Suprapubic skin (tissue), 4 donors: ENCODE measurements around the gene RAPGEF5. TPM values are rescaled to one million over a fixed set of nuclear protein-coding genes. Genes with fewer than 3 reads are reported as not detected.

Experiments
- DNase-seq, 2 donors: peaks; one replicate each; pipeline ENCODE4 v3.0.0-alpha.2; 2019; ENCODE audit warnings: low spot score in 2 of 2
- H3K27ac ChIP-seq: fragments of 200-600 bp; sonication (generic); one replicate; pipeline ENCODE4 v1.5.1; 2019
- H3K27me3 ChIP-seq: fragments of 200-600 bp; sonication (generic); one replicate; pipeline ENCODE4 v1.5.1; 2019
- H3K36me3 ChIP-seq: fragments of 200-600 bp; sonication (generic); one replicate; pipeline ENCODE4 v1.5.1; 2019
- H3K4me1 ChIP-seq: fragments of 200-600 bp; sonication (generic); one replicate; pipeline ENCODE4 v1.5.1; 2019
- H3K4me3 ChIP-seq: fragments of 200-600 bp; sonication (generic); one replicate; pipeline ENCODE4 v1.5.1; 2019; ENCODE audit warnings: mild to moderate bottlenecking
- H3K9me3 ChIP-seq: fragments of 200-600 bp; sonication (generic); one replicate; pipeline ENCODE4 v1.5.1; 2019
- EP300 ChIP-seq: sonication (generic); formaldehyde crosslinking; IDR thresholded peaks from one replicate; pipeline ENCODE4 v1.6.1; 2017; ENCODE audit warnings: antibody characterized with exemption
- POLR2A ChIP-seq, 2 donors: fragments of 450-650 bp; IDR thresholded peaks; one replicate each; pipeline ENCODE4 v1.6.1; 2017; ENCODE audit warnings: antibody characterized with exemption in 2 of 2, mild to moderate bottlenecking in 2 of 2, moderate library complexity in 2 of 2
- POLR2AphosphoS5 ChIP-seq, 3 donors: sonication (generic); formaldehyde crosslinking; IDR thresholded peaks; one replicate each; pipeline ENCODE4 v1.6.1; 2017; ENCODE audit warnings: antibody characterized with exemption in 3 of 3
- WGBS: methylation state at CpG from one replicate; pipeline ENCODE4 v1.1.5; 2018; 5-methylcytosine and 5-hydroxymethylcytosine counted together
- total RNA-seq, 4 donors: library from RNA; depleted of rRNA; stranded (reverse); fragments of >200 nt; gene quantifications; one replicate each; pipeline ENCODE4 v1.1.0, GENCODE V29; 2016
- TF ChIP-seq, protein P1 (sequence below), 2 donors: fragments of 200-600 bp in 1 of 2; fragments of 450-650 bp in 1 of 2; sonication (generic) in 1 of 2; IDR thresholded peaks; one replicate each; pipeline ENCODE4 v1.5.1; 2016 to 2019; ENCODE audit warnings: antibody characterized with exemption in 2 of 2, mild to moderate bottlenecking in 1 of 2, moderate library complexity in 1 of 2

RAPGEF5 gene
- total RNA-seq, 4 donors from 2014 or later: 22.6 to 88.5 (median 26.9) TPM

DNA sequence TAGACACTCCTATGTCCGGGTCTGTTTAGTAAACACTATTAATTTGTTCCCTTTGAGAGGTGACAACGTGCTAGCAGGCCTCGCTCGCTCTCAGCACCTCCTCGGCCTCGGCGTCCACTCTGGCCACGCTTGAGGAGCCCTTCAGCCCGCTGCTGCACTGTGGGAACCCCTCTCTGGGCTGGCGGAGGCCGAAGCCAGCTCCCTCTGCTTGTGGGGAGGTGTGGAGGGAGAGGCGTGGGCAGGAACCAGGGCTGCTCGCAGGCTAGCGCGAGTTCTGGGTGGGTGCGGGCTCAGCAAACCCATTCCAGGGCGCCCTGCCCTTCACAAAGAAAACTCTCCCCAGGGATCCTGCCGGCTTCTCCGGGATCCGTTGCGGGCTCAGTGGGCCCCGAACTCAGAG lies 266.8 kb downstream of the RAPGEF5 start:
- 92% methylated on average over 17 of the region's 22 CpGs for WGBS
- H3K9me3 ChIP-seq: no peaks in the 10 kb centered on the region
- H3K27ac ChIP-seq: no peak overlapping the region
- H3K4me1 ChIP-seq: no peaks in the 10 kb centered on the region
- TF ChIP-seq, protein P1, sequence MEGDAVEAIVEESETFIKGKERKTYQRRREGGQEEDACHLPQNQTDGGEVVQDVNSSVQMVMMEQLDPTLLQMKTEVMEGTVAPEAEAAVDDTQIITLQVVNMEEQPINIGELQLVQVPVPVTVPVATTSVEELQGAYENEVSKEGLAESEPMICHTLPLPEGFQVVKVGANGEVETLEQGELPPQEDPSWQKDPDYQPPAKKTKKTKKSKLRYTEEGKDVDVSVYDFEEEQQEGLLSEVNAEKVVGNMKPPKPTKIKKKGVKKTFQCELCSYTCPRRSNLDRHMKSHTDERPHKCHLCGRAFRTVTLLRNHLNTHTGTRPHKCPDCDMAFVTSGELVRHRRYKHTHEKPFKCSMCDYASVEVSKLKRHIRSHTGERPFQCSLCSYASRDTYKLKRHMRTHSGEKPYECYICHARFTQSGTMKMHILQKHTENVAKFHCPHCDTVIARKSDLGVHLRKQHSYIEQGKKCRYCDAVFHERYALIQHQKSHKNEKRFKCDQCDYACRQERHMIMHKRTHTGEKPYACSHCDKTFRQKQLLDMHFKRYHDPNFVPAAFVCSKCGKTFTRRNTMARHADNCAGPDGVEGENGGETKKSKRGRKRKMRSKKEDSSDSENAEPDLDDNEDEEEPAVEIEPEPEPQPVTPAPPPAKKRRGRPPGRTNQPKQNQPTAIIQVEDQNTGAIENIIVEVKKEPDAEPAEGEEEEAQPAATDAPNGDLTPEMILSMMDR (IDR thresholded peaks at IDR 0.05): no peak
- TF ChIP-seq POLR2AphosphoS5 (IDR thresholded peaks at IDR 0.05) (no peak), POLR2A (IDR thresholded peaks at IDR 0.05) (no peak), EP300 (no peak)
- no peaks in the 10 kb centered on the region for H3K27me3 ChIP-seq
- no peak for DNase-seq
- no peaks in the 10 kb centered on the region for H3K36me3 ChIP-seq
- H3K4me3 ChIP-seq: no peak overlapping the region

DNA sequence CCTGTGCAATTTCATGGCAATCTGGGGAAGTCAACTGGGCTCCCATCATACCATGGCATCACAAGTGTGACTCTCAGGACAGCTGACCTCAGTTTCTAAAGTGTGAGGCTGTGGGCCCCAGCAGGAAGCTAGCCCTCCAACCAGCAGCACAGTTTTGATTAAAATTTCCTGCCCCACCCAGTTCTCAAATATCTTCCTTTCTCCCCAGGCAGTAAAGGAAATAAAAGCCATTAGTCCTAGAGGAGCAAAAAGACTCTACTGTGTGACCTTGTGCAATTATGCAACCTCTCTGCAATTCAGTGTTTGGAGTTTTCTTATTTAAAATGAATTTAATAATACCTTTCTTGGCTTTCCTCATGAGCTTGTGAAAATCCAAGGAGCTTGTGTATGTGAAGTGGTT lies 268.1 kb downstream of the RAPGEF5 start:
- no peak for DNase-seq
- Histone ChIP-seq H3K27me3 (no peaks in the 10 kb centered on the region), H3K4me3 (no peak overlapping the region), H3K4me1 (peaks cover 2% of the 10 kb centered on the region), H3K27ac (no peak overlapping the region), H3K9me3 (no peaks in the 10 kb centered on the region), H3K36me3 (no peaks in the 10 kb centered on the region)
- TF ChIP-seq POLR2A (IDR thresholded peaks at IDR 0.05) (no peak), EP300 (no peak), POLR2AphosphoS5 (IDR thresholded peaks at IDR 0.05) (no peak)
- TF ChIP-seq, protein P1 (IDR thresholded peaks at IDR 0.05): no peak

DNA sequence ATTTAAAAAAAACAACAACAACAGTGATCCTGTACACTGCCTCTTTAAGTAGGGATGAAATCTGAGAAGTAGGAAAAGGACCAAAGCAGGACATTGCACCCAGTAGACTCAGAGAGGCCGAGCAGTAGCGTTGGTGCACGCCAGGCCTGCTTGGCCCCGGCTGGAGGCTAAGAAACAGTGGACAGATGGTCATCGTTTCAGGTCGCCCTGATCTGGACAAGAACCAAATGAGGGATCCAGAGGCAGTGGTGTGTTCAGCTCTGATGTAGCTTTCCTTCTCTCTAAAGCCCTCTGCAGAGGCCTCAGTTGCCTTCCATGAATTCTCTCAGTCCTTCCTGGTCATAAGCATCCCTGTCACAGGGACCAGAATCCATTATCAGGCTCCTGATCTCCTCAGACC lies 269.1 kb downstream of the RAPGEF5 start:
- Histone ChIP-seq H3K9me3 (no peaks in the 10 kb centered on the region), H3K27ac (no peak overlapping the region), H3K27me3 (no peaks in the 10 kb centered on the region), H3K36me3 (no peaks in the 10 kb centered on the region), H3K4me3 (no peak overlapping the region), H3K4me1 (peaks cover 9% of the 10 kb centered on the region)
- WGBS: 74% methylated on average over 6 of the region's 6 CpGs
- TF ChIP-seq EP300: no peak
- TF ChIP-seq POLR2A (IDR thresholded peaks at IDR 0.05): no peak
- TF ChIP-seq, protein P1 (IDR thresholded peaks at IDR 0.05): no peak
- no peak for TF ChIP-seq POLR2AphosphoS5 (IDR thresholded peaks at IDR 0.05)
- no peak for DNase-seq

DNA sequence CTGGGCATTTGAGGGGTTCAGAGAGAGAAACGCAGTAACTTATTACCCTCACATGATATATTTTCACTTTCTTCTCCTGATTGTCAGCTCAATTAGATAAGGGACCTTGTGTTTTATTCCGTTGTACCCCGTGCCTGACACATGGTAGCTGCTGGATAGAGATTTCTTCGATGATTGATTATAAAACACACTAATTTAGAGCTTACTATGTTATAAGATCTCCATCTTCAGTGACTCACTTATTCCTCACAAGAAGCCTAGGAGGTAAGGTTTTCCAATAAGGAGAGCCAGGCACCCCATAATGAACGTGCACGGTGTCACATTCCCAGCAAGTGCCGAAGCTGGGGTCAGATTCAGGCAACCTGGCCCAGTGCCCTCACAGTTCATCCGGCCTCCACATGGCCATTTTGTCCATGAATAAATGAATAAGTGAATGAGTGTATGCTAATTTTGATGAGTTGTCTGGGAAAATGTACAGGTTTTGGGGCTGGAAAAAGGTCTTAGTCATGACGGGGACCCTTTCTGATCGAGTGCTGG lies 273.2 kb downstream of the RAPGEF5 start:
- no peak for TF ChIP-seq EP300
- TF ChIP-seq POLR2AphosphoS5 (IDR thresholded peaks at IDR 0.05): no peak
- TF ChIP-seq POLR2A (IDR thresholded peaks at IDR 0.05): no peak
- TF ChIP-seq, protein P1 (IDR thresholded peaks at IDR 0.05): no peak
- 25% methylated on average over 8 of the region's 10 CpGs for WGBS
- no peaks in the 10 kb centered on the region for H3K36me3 ChIP-seq
- no peaks in the 10 kb centered on the region for H3K9me3 ChIP-seq
- H3K27me3 ChIP-seq: peaks cover 8% of the 10 kb centered on the region
- peak overlapping the region; percentile 66 for H3K4me3 ChIP-seq
- no peak for DNase-seq
- H3K27ac ChIP-seq: peak overlapping the region; percentile 82
- H3K4me1 ChIP-seq: peaks cover 16% of the 10 kb centered on the region

DNA sequence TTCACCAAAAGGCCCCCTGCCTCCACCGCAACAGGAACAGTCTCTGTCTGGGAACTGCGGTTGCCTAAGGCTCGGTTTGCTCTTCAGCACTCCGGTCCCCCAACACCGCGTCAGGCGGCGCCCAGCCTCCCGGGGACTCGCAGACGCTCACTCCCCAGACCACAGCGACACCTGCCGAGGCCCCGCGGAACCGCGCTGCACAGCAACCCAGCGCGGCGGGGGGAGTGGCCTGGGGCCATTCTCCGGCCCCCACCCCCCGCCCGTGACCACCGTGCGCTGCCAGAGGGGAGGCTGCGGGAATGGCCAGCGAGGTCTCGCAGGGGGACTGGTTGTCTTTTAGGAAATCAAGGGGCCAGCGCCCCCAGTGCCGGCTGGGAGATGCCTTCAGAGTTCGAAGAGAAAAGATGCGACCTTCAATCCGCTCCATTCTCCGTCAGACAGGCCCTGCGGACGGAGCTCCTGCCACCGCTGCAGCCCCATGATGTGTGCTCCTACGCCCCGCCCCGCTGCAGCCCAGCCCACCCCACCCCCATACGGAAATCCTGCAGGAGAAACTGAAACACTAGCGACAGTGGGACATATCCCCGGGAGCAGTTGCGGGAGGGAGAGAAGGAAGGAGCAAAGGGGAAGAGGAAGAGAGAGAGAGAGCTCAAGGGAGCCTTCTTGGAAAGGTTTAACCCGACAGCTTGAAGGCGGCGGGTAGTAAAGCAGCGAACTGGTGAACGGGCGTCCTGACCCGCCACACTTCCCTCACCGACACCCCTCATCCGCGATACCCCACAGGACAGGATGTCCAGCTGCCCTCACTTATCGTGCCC lies 273.9 kb downstream of the RAPGEF5 start:
- H3K4me1 ChIP-seq: peaks cover 16% of the 10 kb centered on the region
- peak; percentile 90 to 91 for DNase-seq
- peak overlapping the region; percentile 82 for H3K27ac ChIP-seq
- H3K9me3 ChIP-seq: no peaks in the 10 kb centered on the region
- 0% methylated on average over 29 of the region's 55 CpGs for WGBS
- H3K36me3 ChIP-seq: no peaks in the 10 kb centered on the region
- peaks cover 14% of the 10 kb centered on the region for H3K27me3 ChIP-seq
- TF ChIP-seq EP300 (no peak), POLR2A (IDR thresholded peaks at IDR 0.05) (no peak), POLR2AphosphoS5 (IDR thresholded peaks at IDR 0.05) (no peak)
- TF ChIP-seq, protein P1 (IDR thresholded peaks at IDR 0.05): peak; percentile 41 to 97
- peak overlapping the region; percentile 66 for H3K4me3 ChIP-seq
